ENCODE data around the gene ZNF341.
"Not testable (repeated sequence)": the region's sequence is repeated elsewhere in the genome, so short reads cannot be mapped to it uniquely, and the experiment has no call there.

The ZNF341 gene

DNA sequence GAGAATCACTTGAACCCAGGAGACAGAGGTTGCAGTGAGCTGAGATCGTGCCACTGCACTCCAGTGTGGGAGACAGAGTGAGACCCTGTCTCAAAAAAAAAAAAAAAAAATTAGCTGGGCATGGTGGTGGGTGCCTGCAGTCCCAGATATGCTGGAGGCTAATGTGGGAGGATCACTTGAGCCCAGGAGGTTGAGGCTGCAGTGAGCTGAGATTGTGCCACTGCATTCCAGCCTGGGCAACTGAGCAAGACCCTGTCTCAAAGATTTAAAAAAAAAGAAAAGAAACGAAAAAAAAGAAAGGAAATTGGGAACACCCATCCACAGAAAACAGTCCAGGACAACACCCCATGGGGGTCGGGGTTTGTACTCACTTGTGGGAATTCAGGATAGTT, 60.8 kb downstream of the ZNF341 start:
- H3K4ac ChIP-seq (ENCODE audit: low read length); H3K9ac ChIP-seq (ENCODE audit: low read depth, low read length, poor library complexity); H2BK15ac ChIP-seq (ENCODE audit: low read length); H2BK120ac ChIP-seq (ENCODE audit: low read depth, low read length); H3K18ac ChIP-seq (ENCODE audit: low read length); H3K4me2 ChIP-seq (ENCODE audit: insufficient read depth, low read length, poor library complexity, severe bottlenecking); H4K8ac ChIP-seq (ENCODE audit: low read depth, low read length); H2AK5ac ChIP-seq (ENCODE audit: low read depth, low read length); DNase-seq (ENCODE audit: low spot score); H3K36me3 ChIP-seq (replicated peaks in 1 of 2; ENCODE audit: control insufficient read depth in 2 of 2, insufficient read depth in 2 of 2, low read length in 2 of 2); H4K91ac ChIP-seq (ENCODE audit: low read depth, low read length, poor library complexity); H3K27me3 ChIP-seq (ENCODE audit: control insufficient read depth in 3 of 3, insufficient read depth in 3 of 3, low read depth in 1 of 3, low read length in 3 of 3); H3K9me3 ChIP-seq (replicated peaks in 1 of 2; ENCODE audit: control insufficient read depth in 2 of 2, insufficient read depth in 1 of 2, low read depth in 1 of 2, low read length in 2 of 2); H3K4me3 ChIP-seq (ENCODE audit: low read length in 2 of 2); H3K79me1 ChIP-seq (ENCODE audit: low read depth, low read length); H3K27ac ChIP-seq (replicated peaks; ENCODE audit: low read length); H2BK5ac ChIP-seq (ENCODE audit: low read length); H3K23ac ChIP-seq (ENCODE audit: low read depth, low read length, poor library complexity); H3K14ac ChIP-seq (ENCODE audit: low read length); H2AFZ ChIP-seq (ENCODE audit: low read length); H2BK12ac ChIP-seq (ENCODE audit: low read length); H3K4me1 ChIP-seq (ENCODE audit: control insufficient read depth in 2 of 2, insufficient read depth in 1 of 2, low read depth in 1 of 2, low read length in 2 of 2): not testable (repeated sequence)
- WGBS, 2 donors (ENCODE audit: extremely low coverage in 2 of 2, insufficient read length in 2 of 2, insufficient replicate concordance in 1 of 2), result no CpG with 5 or more reads among the region's 3 CpGs

DNA sequence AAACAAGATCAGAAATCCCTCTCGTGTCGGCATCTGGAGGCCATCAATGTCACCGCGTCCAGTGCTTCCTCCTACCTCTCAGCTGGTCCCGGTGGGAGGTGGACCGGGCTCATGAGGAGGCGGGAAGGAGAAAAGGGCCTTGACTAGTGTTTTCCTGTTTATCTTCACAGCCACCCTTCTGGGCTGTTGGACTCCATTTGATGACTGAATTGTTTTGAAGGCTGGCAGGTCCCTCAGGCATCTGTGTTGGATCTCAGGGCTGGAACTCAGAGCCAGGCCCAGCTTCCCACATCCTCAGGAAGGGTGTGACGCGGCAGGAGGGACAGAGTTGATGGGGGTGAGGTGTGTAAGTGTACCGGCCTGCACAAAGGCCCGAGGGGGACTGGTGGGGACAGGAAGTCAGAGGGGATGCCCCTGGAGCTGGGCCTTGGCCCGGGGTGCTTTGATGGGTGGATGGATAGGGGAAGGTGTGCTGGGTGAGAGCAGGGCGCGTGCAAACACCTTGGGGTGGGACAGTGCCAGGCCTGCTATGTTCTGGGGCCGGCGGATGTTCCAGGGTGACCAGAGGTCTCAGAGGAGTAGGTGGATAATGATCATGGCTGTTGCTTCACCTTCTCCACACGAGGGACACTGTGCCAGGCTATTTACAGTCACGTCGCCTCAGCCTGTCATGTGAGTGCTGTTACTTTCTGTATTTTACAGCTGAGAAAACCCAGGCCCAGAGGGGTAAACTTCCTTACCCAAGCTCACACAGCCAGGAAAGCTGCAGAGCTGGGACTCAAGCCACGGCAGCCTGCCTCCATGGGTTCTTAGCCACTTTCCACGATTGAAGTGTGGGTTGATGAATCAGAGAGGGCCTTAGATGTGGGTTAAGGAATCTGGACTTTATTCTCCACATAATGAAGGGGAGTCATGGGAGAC, 61.5 kb downstream of the ZNF341 start:
- no peak overlapping the region for H4K8ac ChIP-seq (ENCODE audit: low read depth, low read length)
- H3K9me3 ChIP-seq (replicated peaks in 1 of 2; ENCODE audit: control insufficient read depth in 2 of 2, insufficient read depth in 1 of 2, low read depth in 1 of 2, low read length in 2 of 2), result no peaks in the 10 kb centered on the region
- H2AK5ac ChIP-seq (ENCODE audit: low read depth, low read length), result peak overlapping the region; percentile 59
- no peak overlapping the region for H3K4me3 ChIP-seq (ENCODE audit: low read length in 2 of 2)
- no peaks in the 10 kb centered on the region for H3K79me1 ChIP-seq (ENCODE audit: low read depth, low read length)
- peak overlapping the region; percentile 1 for H3K18ac ChIP-seq (ENCODE audit: low read length)
- no peaks in the 10 kb centered on the region for H3K4me1 ChIP-seq (ENCODE audit: control insufficient read depth in 2 of 2, insufficient read depth in 1 of 2, low read depth in 1 of 2, low read length in 2 of 2)
- no peak overlapping the region for H2BK12ac ChIP-seq (ENCODE audit: low read length)
- H3K14ac ChIP-seq (ENCODE audit: low read length), result no peak overlapping the region
- H3K36me3 ChIP-seq (replicated peaks in 1 of 2; ENCODE audit: control insufficient read depth in 2 of 2, insufficient read depth in 2 of 2, low read length in 2 of 2), result no peaks in the 10 kb centered on the region
- no peak overlapping the region for H2BK15ac ChIP-seq (ENCODE audit: low read length)
- DNase-seq (ENCODE audit: low spot score), result no peak
- H3K23ac ChIP-seq (ENCODE audit: low read depth, low read length, poor library complexity), result no peak overlapping the region
- H4K91ac ChIP-seq (ENCODE audit: low read depth, low read length, poor library complexity), result no peak overlapping the region
- no peak overlapping the region for H3K4ac ChIP-seq (ENCODE audit: low read length)
- no peak overlapping the region for H3K9ac ChIP-seq (ENCODE audit: low read depth, low read length, poor library complexity)
- H3K27me3 ChIP-seq (ENCODE audit: control insufficient read depth in 3 of 3, insufficient read depth in 3 of 3, low read depth in 1 of 3, low read length in 3 of 3), result no peaks in the 10 kb centered on the region
- H2BK120ac ChIP-seq (ENCODE audit: low read depth, low read length), result no peak overlapping the region
- H2BK5ac ChIP-seq (ENCODE audit: low read length), result no peak overlapping the region
- H2AFZ ChIP-seq (ENCODE audit: low read length), result peak overlapping the region; percentile 61
- no peak overlapping the region for H3K27ac ChIP-seq (replicated peaks; ENCODE audit: low read length)
- no CpG with 5 or more reads among the region's 21 CpGs for WGBS, 2 donors (ENCODE audit: extremely low coverage in 2 of 2, insufficient read length in 2 of 2, insufficient replicate concordance in 1 of 2)
- no peak overlapping the region for H3K4me2 ChIP-seq (ENCODE audit: insufficient read depth, low read length, poor library complexity, severe bottlenecking)

DNA sequence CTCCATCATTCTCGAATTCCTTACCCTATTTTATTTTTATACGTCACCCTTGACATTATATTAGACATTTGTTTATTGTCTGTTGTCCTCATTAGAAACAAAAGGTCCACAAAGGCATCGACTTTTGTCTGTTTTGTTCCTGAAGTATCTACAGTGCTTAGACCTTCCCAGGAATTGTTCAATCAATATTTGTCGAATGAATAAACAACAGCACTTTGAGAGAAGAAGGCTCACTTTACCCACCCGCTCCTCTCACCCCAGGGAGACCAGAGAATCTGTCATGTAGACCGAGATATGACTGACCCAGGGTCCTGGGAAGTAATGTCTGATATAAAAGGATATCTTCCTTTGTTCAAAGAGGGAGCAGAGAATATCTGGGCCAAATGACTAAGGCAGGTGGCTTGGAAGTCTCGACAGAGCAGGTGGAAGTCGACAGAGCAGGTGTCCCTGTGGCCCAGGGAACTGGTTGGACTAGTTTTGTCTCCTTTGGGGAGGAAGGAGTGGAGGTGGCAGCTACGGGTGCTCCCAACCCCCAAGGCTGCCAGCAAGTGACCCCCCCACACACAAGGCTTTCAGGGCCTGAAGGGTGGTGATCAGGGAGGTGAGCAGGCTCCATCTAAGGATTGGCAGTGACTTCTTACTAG, 64.6 kb downstream of the ZNF341 start:
- no peak overlapping the region for H3K18ac ChIP-seq (ENCODE audit: low read length)

DNA sequence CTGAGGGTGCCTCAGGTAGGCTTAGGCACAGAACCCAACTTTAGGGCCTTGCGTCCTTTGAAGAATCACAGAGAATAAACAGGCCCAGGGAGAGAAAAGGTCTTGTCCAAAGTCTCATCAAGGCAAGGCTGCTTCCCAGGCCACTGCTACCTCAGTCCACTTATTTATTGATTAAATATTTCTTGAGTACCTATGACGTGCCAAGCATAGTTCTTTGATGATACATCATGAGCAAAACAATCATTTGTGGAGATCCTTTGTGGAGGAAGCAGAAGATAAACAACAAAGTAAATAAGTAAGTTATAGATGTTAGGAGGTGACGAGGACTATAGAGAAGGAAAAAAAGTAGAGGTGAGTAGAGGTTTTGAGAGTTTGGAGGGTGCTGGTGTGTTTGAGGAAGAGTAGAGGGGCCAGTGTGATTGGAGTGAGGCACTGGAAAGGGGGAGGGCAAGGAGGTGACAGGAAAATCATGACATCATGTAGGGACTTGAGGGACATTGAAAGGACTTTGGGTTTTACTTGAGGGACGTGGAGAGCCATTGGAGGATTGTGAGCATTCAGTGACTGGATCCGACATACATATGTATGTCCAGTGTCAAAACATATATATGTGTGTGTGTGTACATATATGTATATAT, 65.2 kb downstream of the ZNF341 start:
- H3K27ac ChIP-seq (replicated peaks; ENCODE audit: low read length), result no peak overlapping the region
- no peak overlapping the region for H3K23ac ChIP-seq (ENCODE audit: low read depth, low read length, poor library complexity)
- no peak overlapping the region for H2BK12ac ChIP-seq (ENCODE audit: low read length)
- H3K79me1 ChIP-seq (ENCODE audit: low read depth, low read length), result no peaks in the 10 kb centered on the region
- no peak overlapping the region for H2BK120ac ChIP-seq (ENCODE audit: low read depth, low read length)
- no peak for DNase-seq (ENCODE audit: low spot score)
- no peak overlapping the region for H2BK15ac ChIP-seq (ENCODE audit: low read length)
- H3K14ac ChIP-seq (ENCODE audit: low read length), result no peak overlapping the region
- H3K9ac ChIP-seq (ENCODE audit: low read depth, low read length, poor library complexity), result no peak overlapping the region
- H2BK5ac ChIP-seq (ENCODE audit: low read length), result no peak overlapping the region
- no peaks in the 10 kb centered on the region for H3K27me3 ChIP-seq (ENCODE audit: control insufficient read depth in 3 of 3, insufficient read depth in 3 of 3, low read depth in 1 of 3, low read length in 3 of 3)
- WGBS, 2 donors (ENCODE audit: extremely low coverage in 2 of 2, insufficient read length in 2 of 2, insufficient replicate concordance in 1 of 2), result 100% methylated on average over 1 of the region's 5 CpGs
- H2AK5ac ChIP-seq (ENCODE audit: low read depth, low read length), result no peak overlapping the region
- H4K8ac ChIP-seq (ENCODE audit: low read depth, low read length), result no peak overlapping the region
- H3K4me3 ChIP-seq (ENCODE audit: low read length in 2 of 2), result no peak overlapping the region
- no peaks in the 10 kb centered on the region for H3K4me1 ChIP-seq (ENCODE audit: control insufficient read depth in 2 of 2, insufficient read depth in 1 of 2, low read depth in 1 of 2, low read length in 2 of 2)
- H3K4me2 ChIP-seq (ENCODE audit: insufficient read depth, low read length, poor library complexity, severe bottlenecking), result no peak overlapping the region
- H3K4ac ChIP-seq (ENCODE audit: low read length), result no peak overlapping the region
- H4K91ac ChIP-seq (ENCODE audit: low read depth, low read length, poor library complexity), result no peak overlapping the region
- no peaks in the 10 kb centered on the region for H3K9me3 ChIP-seq (replicated peaks in 1 of 2; ENCODE audit: control insufficient read depth in 2 of 2, insufficient read depth in 1 of 2, low read depth in 1 of 2, low read length in 2 of 2)
- H3K18ac ChIP-seq (ENCODE audit: low read length), result no peak overlapping the region
- H2AFZ ChIP-seq (ENCODE audit: low read length), result no peak overlapping the region
- H3K36me3 ChIP-seq (replicated peaks in 1 of 2; ENCODE audit: control insufficient read depth in 2 of 2, insufficient read depth in 2 of 2, low read length in 2 of 2), result no peaks in the 10 kb centered on the region

More for the DNA sequence above, 64.6 kb downstream of the ZNF341 start:
- Histone ChIP-seq H4K91ac (ENCODE audit: low read depth, low read length, poor library complexity) (no peak overlapping the region), H3K14ac (ENCODE audit: low read length) (no peak overlapping the region), H2BK120ac (ENCODE audit: low read depth, low read length) (no peak overlapping the region), H3K23ac (ENCODE audit: low read depth, low read length, poor library complexity) (no peak overlapping the region), H2BK15ac (ENCODE audit: low read length) (no peak overlapping the region), H2AK5ac (ENCODE audit: low read depth, low read length) (no peak overlapping the region), H2BK5ac (ENCODE audit: low read length) (no peak overlapping the region), H3K9me3 (replicated peaks in 1 of 2; ENCODE audit: control insufficient read depth in 2 of 2, insufficient read depth in 1 of 2, low read depth in 1 of 2, low read length in 2 of 2) (no peaks in the 10 kb centered on the region), H2BK12ac (ENCODE audit: low read length) (no peak overlapping the region), H3K9ac (ENCODE audit: low read depth, low read length, poor library complexity) (no peak overlapping the region), H3K4me3 (ENCODE audit: low read length in 2 of 2) (no peak overlapping the region), H3K4me1 (ENCODE audit: control insufficient read depth in 2 of 2, insufficient read depth in 1 of 2, low read depth in 1 of 2, low read length in 2 of 2) (no peaks in the 10 kb centered on the region), H3K27ac (replicated peaks; ENCODE audit: low read length) (no peak overlapping the region), H3K36me3 (replicated peaks in 1 of 2; ENCODE audit: control insufficient read depth in 2 of 2, insufficient read depth in 2 of 2, low read length in 2 of 2) (no peaks in the 10 kb centered on the region), H3K79me1 (ENCODE audit: low read depth, low read length) (no peaks in the 10 kb centered on the region), H3K27me3 (ENCODE audit: control insufficient read depth in 3 of 3, insufficient read depth in 3 of 3, low read depth in 1 of 3, low read length in 3 of 3) (no peaks in the 10 kb centered on the region), H2AFZ (ENCODE audit: low read length) (no peak overlapping the region), H3K4ac (ENCODE audit: low read length) (no peak overlapping the region), H3K4me2 (ENCODE audit: insufficient read depth, low read length, poor library complexity, severe bottlenecking) (no peak overlapping the region), H4K8ac (ENCODE audit: low read depth, low read length) (no peak overlapping the region)
- 100% methylated on average over 2 of the region's 9 CpGs; no CpG with 5 or more reads in 1 of the 2 donors for WGBS, 2 donors (ENCODE audit: extremely low coverage in 2 of 2, insufficient read length in 2 of 2, insufficient replicate concordance in 1 of 2)
- DNase-seq (ENCODE audit: low spot score), result no peak
